Liver (tissue), 9 donors: ENCODE measurements around the gene SLX4IP. TPM values are rescaled to one million over a fixed set of nuclear protein-coding genes. Genes with fewer than 3 reads are reported as not detected.

Experiments
- DNase-seq: peaks from one replicate; pipeline ENCODE4 v3.0.0-alpha.2; 2017; ENCODE audit warnings: low spot score
- H3K27ac ChIP-seq, 2 donors: one replicate each; pipeline ENCODE4 v1.7.0; 2013; ENCODE audit warnings: inconsistent platforms in 2 of 2, low read length in 2 of 2, control low read depth in 1 of 2, low read depth in 1 of 2, mild to moderate bottlenecking in 1 of 2
- H3K27me3 ChIP-seq, 4 donors: one replicate each; pipeline versions ENCODE4 v1.6.1 to v1.7.0; 2013; ENCODE audit warnings: low read length in 3 of 4, inconsistent platforms in 1 of 4, mild to moderate bottlenecking in 1 of 4, moderate library complexity in 1 of 4; ENCODE audit not compliant: control insufficient read depth in 4 of 4, insufficient read depth in 4 of 4
- H3K36me3 ChIP-seq, 4 donors: one replicate each; pipeline versions ENCODE4 v1.6.1 to v1.7.0; 2013; ENCODE audit warnings: low read length in 3 of 4, mild to moderate bottlenecking in 3 of 4, low read depth in 1 of 4, moderate library complexity in 1 of 4; ENCODE audit not compliant: control insufficient read depth in 4 of 4, insufficient read depth in 3 of 4
- H3K4me1 ChIP-seq, 4 donors: one replicate each; pipeline versions ENCODE4 v1.6.1 to v1.7.0; 2013; ENCODE audit warnings: low read length in 3 of 4, mild to moderate bottlenecking in 3 of 4, moderate library complexity in 1 of 4; ENCODE audit not compliant: control insufficient read depth in 4 of 4, insufficient read depth in 4 of 4
- H3K4me3 ChIP-seq, 3 donors: one replicate each; pipeline versions ENCODE4 v1.6.1 to v1.7.0; 2013; ENCODE audit warnings: low read length in 3 of 3, control low read depth in 1 of 3, low read depth in 1 of 3, mild to moderate bottlenecking in 1 of 3
- H3K9ac ChIP-seq, 2 donors: one replicate each; pipeline ENCODE4 v1.7.0; 2013; ENCODE audit warnings: low read length in 2 of 2, mild to moderate bottlenecking in 2 of 2, moderate library complexity in 2 of 2, control low read depth in 1 of 2, low read depth in 1 of 2
- H3K9me3 ChIP-seq, 4 donors: one replicate each; pipeline versions ENCODE4 v1.6.1 to v1.7.0; 2013; ENCODE audit warnings: low read length in 3 of 4; ENCODE audit not compliant: control insufficient read depth in 4 of 4
- ATF3 ChIP-seq: IDR thresholded peaks from 2 replicates; pipeline ENCODE4 v1.6.1; 2016; ENCODE audit warnings: antibody characterized with exemption
- CTCF ChIP-seq: fragments of 150-350 bp; IDR thresholded peaks from 2 replicates; pipeline ENCODE4 v1.5.1; 2017; ENCODE audit warnings: improper control_type of control experiment, low read depth, low read length; ENCODE audit not compliant: missing input control
- EGR1 ChIP-seq, 2 donors: IDR thresholded peaks; 2 replicates each; pipeline ENCODE4 v1.6.1; 2016 to 2018; ENCODE audit warnings: antibody characterized with exemption in 2 of 2, low read depth in 2 of 2
- FOXA1 ChIP-seq: IDR thresholded peaks from 2 replicates; pipeline ENCODE4 v1.6.1; 2016; ENCODE audit warnings: antibody characterized with exemption
- FOXA2 ChIP-seq: IDR thresholded peaks from 2 replicates; pipeline ENCODE4 v1.6.1; 2016; ENCODE audit warnings: antibody characterized with exemption
- GABPA ChIP-seq, 2 donors: IDR thresholded peaks in 1 of 2; conservative IDR thresholded peaks in 1 of 2; 2 replicates each; pipeline ENCODE4 v1.6.1; 2016; ENCODE audit warnings: antibody characterized with exemption in 2 of 2, mild to moderate bottlenecking in 1 of 2, moderate library complexity in 1 of 2
- HNF4A ChIP-seq, 2 donors: conservative IDR thresholded peaks; 2 replicates each; pipeline ENCODE4 v1.6.1; 2016; ENCODE audit warnings: antibody characterized with exemption in 2 of 2, mild to moderate bottlenecking in 2 of 2
- HNF4G ChIP-seq: IDR thresholded peaks from 2 replicates; pipeline ENCODE4 v1.6.1; 2016; ENCODE audit warnings: antibody characterized with exemption
- JUND ChIP-seq, 2 donors: IDR thresholded peaks; 2 replicates each; pipeline ENCODE4 v1.6.1; 2016; ENCODE audit warnings: antibody characterized with exemption in 2 of 2
- NR2F2 ChIP-seq: IDR thresholded peaks from 2 replicates; pipeline ENCODE4 v1.6.1; 2016; ENCODE audit warnings: antibody characterized with exemption
- RAD21 ChIP-seq, 2 donors: IDR thresholded peaks; 2 replicates each; pipeline ENCODE4 v1.6.1; 2016; ENCODE audit warnings: antibody characterized with exemption in 2 of 2, mild to moderate bottlenecking in 2 of 2
- RXRA ChIP-seq, 2 donors: IDR thresholded peaks; 2 replicates each; pipeline ENCODE4 v1.6.1; 2017 to 2018; ENCODE audit warnings: antibody characterized with exemption in 2 of 2, mild to moderate bottlenecking in 1 of 2
- SP1 ChIP-seq: IDR thresholded peaks from 2 replicates; pipeline ENCODE4 v1.6.1; 2018; ENCODE audit warnings: antibody characterized with exemption, mild to moderate bottlenecking
- TAF1 ChIP-seq: conservative IDR thresholded peaks from 2 replicates; pipeline ENCODE4 v1.6.1; 2016; ENCODE audit warnings: antibody characterized with exemption, mild to moderate bottlenecking
- YY1 ChIP-seq: IDR thresholded peaks from 2 replicates; pipeline ENCODE4 v1.6.1; 2016; ENCODE audit warnings: antibody characterized with exemption, mild to moderate bottlenecking
- ZBTB33 ChIP-seq: IDR thresholded peaks from 2 replicates; pipeline ENCODE4 v1.6.1; 2016; ENCODE audit warnings: antibody characterized with exemption
- WGBS: extraction: QIAGEN DNeasy Blood & Tissue Kit; methylation state at CpG from one replicate; pipeline ENCODE4 v1.1.7; 2013; 5-methylcytosine and 5-hydroxymethylcytosine counted together
- polyA plus RNA-seq, 2 donors: library from polyadenylated mRNA; stranded (reverse) in 1 of 2; unstranded in 1 of 2; fragments of 200-250 nt in 1 of 2; fragments of >200 nt in 1 of 2; fragmentation: Nextera tagmentation in 1 of 2; extraction: Ambion mirVana in 1 of 2; gene quantifications; one replicate each; pipeline versions ENCODE4 v1.2.1 to v1.2.3, GENCODE V29; 2013 to 2015
- total RNA-seq, 2 donors: library from RNA; depleted of rRNA; stranded (reverse); fragments of >200 nt; gene quantifications; one replicate each; pipeline ENCODE4 v1.2.3, GENCODE V29; 2014
- TF ChIP-seq, protein P1 (sequence below): IDR thresholded peaks from 2 replicates; pipeline ENCODE4 v1.6.1; 2016; ENCODE audit warnings: antibody characterized with exemption, mild to moderate bottlenecking
- TF ChIP-seq, protein P2 (sequence below): IDR thresholded peaks from 2 replicates; pipeline ENCODE4 v1.6.1; 2016; ENCODE audit warnings: antibody characterized with exemption
- donor health status: healthy.
- donor health status: healthy.
- donor health status: healthy.
- donor health status: healthy.
- donor health status: healthy.

The SLX4IP gene
- total and polyA plus RNA-seq, 4 donors, result 1.1 to 3.4 (median 2.7) TPM

- TF ChIP-seq, protein P1, sequence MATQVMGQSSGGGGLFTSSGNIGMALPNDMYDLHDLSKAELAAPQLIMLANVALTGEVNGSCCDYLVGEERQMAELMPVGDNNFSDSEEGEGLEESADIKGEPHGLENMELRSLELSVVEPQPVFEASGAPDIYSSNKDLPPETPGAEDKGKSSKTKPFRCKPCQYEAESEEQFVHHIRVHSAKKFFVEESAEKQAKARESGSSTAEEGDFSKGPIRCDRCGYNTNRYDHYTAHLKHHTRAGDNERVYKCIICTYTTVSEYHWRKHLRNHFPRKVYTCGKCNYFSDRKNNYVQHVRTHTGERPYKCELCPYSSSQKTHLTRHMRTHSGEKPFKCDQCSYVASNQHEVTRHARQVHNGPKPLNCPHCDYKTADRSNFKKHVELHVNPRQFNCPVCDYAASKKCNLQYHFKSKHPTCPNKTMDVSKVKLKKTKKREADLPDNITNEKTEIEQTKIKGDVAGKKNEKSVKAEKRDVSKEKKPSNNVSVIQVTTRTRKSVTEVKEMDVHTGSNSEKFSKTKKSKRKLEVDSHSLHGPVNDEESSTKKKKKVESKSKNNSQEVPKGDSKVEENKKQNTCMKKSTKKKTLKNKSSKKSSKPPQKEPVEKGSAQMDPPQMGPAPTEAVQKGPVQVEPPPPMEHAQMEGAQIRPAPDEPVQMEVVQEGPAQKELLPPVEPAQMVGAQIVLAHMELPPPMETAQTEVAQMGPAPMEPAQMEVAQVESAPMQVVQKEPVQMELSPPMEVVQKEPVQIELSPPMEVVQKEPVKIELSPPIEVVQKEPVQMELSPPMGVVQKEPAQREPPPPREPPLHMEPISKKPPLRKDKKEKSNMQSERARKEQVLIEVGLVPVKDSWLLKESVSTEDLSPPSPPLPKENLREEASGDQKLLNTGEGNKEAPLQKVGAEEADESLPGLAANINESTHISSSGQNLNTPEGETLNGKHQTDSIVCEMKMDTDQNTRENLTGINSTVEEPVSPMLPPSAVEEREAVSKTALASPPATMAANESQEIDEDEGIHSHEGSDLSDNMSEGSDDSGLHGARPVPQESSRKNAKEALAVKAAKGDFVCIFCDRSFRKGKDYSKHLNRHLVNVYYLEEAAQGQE, result no peak
- TF ChIP-seq, protein P2, sequence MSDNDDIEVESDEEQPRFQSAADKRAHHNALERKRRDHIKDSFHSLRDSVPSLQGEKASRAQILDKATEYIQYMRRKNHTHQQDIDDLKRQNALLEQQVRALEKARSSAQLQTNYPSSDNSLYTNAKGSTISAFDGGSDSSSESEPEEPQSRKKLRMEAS, result no peak
These were observed 237.6 kb downstream of the SLX4IP start (continued) for GRCh38 chr20:10672624-10673127.

GRCh38 chr20:10673176-10673841 is 238.2 kb downstream of the SLX4IP start:
- H3K9ac ChIP-seq, result peak overlapping the region; percentile 50 to 51
- peak overlapping the region; percentile 80 to 94 (median 80) for H3K4me3 ChIP-seq
- no peaks in the 10 kb centered on the region for H3K27me3 ChIP-seq
- DNase-seq, result peak; percentile 45
- no peak for TF ChIP-seq HNF4A (conservative IDR thresholded peaks at IDR 0.05)
- TF ChIP-seq ZBTB33, result no peak
- TF ChIP-seq NR2F2, result no peak
- TF ChIP-seq HNF4G, result no peak
- no peak for TF ChIP-seq FOXA2
- TF ChIP-seq, protein P2, result no peak
- TF ChIP-seq TAF1, result no peak
- no peak for TF ChIP-seq RXRA (IDR thresholded peaks at IDR 0.05)
- TF ChIP-seq EGR1 (IDR thresholded peaks at IDR 0.05; ENCODE audit: low read depth in 2 of 2), result no peak
- TF ChIP-seq RAD21 (IDR thresholded peaks at IDR 0.05), result no peak
- TF ChIP-seq JUND (IDR thresholded peaks at IDR 0.05), result no peak
- TF ChIP-seq, protein P1, result no peak
- TF ChIP-seq GABPA (IDR thresholded peaks at IDR 0.05 in 1 of 2, conservative IDR thresholded peaks at IDR 0.05 in 1 of 2), result no peak
- no peak for TF ChIP-seq ATF3
- no peak for TF ChIP-seq FOXA1
- TF ChIP-seq YY1, result no peak
- no peak for TF ChIP-seq CTCF
- TF ChIP-seq SP1, result no peak
- peaks cover 3 to 29% (median 7%) of the 10 kb centered on the region in 4 donors for H3K4me1 ChIP-seq
- H3K9me3 ChIP-seq, result no peaks in the 10 kb centered on the region
- H3K27ac ChIP-seq, result peak overlapping the region; percentile 90
- under 1% methylated on average over 73 of the region's 73 CpGs for WGBS
- H3K36me3 ChIP-seq, result no peaks in the 10 kb centered on the region
